GM21360 (cell line): ENCODE results near the gene POLG2.

Source experiments
- ATAC-seq: cut with Tn5 transposase; IDR thresholded peaks from one replicate; pipeline ENCODE4 v1.9.1; 2021; ENCODE audit warnings: mild to moderate bottlenecking, moderate library complexity; ENCODE audit not compliant: unreplicated experiment

Gene POLG2

DNA sequence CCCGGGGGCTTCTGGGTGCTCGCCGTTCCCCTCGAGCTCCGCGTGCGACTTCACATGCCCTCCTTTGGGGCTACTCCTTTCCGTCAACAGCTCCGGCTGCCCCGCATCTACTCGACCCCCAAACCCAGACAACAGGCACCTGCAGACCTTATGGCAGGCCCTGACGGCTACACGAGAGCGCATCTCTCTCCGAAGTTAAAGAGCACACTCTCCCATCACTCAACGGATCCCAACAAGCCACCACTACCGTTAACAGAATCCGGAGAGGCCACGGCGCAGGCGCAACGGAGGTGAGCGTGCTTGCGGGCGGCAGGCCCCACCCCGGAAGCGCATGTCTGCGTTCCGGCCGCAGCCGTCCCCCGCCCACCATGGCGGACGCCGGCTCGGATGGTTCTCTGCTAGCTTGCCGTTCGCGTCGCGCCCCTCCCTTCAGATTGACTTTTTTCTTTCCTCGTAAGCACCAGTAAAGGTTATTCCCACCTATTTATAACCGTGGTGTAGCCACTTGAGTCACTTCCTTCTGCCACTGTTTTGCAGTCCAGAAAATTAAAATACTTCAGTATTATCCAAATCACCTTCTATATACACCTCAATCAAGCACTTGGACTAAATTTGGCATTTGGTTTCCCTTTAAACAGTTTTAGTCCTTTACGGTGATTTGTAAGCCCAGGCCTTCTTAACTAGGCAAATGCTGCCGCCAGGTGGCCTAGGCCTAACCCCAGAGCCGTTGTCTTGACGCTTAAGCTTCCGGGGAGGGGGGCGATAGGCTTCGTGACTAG lies at the start of gene POLG2:
POLG2 (minus strand) TSS at position 269 of the 779 bp plus-strand sequence; CDS start at position 183, 86 bp downstream.
- ATAC-seq: peak; percentile 65

- no peak for ATAC-seq
Observed at GRCh38 chr17:64544742-64545141, 47.9 kb upstream of the POLG2 start.

DNA sequence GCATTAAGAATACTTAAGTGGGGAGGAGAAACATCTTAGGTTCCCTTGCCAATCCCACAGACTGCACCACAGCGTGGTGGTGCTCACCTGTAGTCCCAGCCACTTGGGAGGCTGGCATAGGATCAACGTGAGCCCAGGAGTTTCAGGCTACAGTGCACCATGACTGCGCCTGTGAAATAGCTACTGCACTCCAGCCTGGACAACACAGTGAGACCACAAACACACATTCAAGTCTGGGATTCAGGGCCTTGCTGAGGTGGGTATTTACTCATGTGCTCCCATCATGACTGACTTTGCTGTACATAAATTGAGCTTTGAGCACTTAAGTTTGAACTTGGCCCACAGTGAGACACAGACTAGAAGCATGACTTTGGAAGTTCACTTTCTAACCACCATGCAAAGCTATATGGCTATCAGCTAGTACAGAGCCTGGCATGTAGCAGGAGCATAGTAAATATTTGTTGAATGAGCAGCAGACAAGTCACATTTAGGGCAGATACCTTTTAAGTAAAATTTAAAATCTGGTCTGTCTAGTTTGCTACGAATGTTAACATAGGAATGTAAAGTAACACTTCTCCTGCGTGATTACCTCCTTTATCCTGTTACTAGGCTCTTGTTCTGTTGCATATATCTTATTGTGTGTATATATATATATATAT lies 43.4 kb upstream of the POLG2 start:
- no peak for ATAC-seq

- no peak for ATAC-seq
Observed at GRCh38 chr17:64538508-64539130, 41.8 kb upstream of the POLG2 start.

DNA sequence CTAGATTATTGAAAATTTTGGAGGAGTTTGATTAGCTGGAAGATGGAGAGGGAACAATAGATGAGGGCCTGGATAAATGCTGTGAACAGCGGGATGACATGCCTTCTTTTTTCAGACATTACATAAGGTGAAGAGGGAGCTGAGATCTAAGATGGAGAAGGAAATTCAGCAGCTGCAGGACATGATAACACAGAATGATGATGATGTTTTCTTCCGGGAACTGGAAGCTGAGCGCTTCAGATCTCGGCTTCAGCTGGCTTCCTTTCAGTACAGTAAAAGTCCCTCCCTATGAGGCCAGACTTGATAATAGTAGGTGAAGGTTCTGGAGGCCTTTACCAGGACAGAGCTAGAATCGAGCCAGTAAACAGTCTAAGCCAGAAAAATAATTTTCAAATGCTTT lies 40.6 kb upstream of the POLG2 start:
- no peak for ATAC-seq

- no peak for ATAC-seq
Observed at GRCh38 chr17:64536913-64537312, 40.1 kb upstream of the POLG2 start.

- ATAC-seq: no peak
Observed at GRCh38 chr17:64535357-64535756, 38.5 kb upstream of the POLG2 start.

- ATAC-seq: no peak
Observed at GRCh38 chr17:64534187-64534586, 37.3 kb upstream of the POLG2 start.

DNA sequence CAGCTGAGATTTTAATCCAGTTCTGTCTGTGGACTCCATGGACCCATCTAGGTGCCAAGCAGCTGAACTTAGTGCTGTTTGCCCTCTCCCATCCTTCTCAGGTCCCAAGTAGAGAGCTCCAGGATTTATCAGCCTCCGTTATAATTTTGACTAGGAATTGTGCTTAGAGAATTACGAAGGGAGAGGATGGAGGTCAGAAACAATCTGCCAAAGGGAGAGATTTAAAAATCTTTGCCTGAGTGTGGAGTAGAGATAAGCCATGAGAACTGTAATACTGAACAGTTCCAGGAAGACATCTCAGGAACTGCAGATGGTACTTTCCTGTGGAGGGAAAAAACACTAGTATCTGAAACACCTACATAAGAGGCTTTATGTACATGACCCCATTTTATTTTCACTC lies 36.9 kb upstream of the POLG2 start:
- no peak for ATAC-seq

DNA sequence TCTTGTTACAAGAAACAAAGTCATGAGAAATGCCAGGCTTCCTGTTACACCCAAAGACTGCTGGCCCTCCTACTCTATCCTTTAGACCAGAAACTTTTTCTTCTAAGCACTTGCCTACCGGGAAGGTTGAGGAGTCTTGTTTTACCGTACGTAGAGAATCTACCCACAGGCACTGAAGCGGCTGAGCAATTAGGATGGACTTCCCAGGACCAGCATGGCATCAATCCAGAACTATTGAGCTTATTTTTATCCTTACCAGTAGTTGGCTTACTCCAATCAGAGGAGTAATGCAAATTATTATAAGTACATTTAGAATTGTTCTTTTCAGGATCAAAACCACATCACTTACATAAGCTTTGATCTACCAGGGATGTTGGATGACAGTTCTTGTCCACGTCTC lies 35.6 kb upstream of the POLG2 start:
- ATAC-seq: no peak

GRCh38 chr17:64531955-64532371 lies 35.1 kb upstream of the POLG2 start:
- no peak for ATAC-seq

- no peak for ATAC-seq
Observed at GRCh38 chr17:64529221-64529620, 32.4 kb upstream of the POLG2 start.

GRCh38 chr17:64527914-64528313 lies 31.1 kb upstream of the POLG2 start:
- ATAC-seq: no peak

- no peak for ATAC-seq
Observed at GRCh38 chr17:64520359-64520758, 23.5 kb upstream of the POLG2 start.

GRCh38 chr17:64519601-64520000 lies 22.7 kb upstream of the POLG2 start:
- no peak for ATAC-seq

- no peak for ATAC-seq
Observed at GRCh38 chr17:64515829-64516228, 19.0 kb upstream of the POLG2 start.

- ATAC-seq: no peak
Observed at GRCh38 chr17:64515419-64515818, 18.6 kb upstream of the POLG2 start.

- ATAC-seq: no peak
Observed at GRCh38 chr17:64509179-64509578, 12.3 kb upstream of the POLG2 start.

DNA sequence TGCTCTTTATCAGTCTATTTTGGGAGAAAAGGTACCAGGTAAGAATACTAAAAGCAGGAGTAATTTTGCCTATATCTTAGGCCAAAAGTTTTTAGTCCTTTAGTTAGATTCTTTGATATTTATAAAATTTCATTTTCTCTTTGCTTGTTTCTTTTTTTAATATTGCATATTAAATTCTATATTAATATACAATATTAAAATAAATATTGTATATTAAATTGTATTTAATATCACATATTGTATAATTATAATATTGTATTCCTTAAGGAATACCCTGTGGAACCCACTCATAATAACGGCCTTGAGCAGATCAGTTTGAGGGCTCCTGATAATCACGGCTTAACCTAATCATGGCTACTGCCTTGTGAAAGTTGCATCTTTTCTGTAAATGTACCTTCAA lies 11.8 kb upstream of the POLG2 start:
- ATAC-seq: no peak

DNA sequence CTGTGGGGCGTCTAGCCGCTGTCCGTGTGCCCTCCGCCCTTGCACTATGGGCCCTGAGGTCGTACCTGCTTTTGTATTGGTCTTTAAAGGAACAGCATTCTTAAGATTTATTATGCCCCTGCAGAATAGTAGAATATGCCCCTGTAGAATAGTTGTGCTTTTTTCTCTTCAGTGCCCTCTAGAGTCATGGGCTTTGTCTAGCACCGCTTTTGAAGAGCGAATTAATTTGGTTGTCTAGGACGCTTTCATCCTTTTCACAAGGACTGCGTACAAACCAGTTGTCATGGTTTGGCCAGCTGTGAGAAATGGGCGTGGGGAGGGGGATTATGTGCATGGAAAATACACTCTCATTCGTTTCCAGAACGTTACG lies 10.5 kb upstream of the POLG2 start:
- ATAC-seq: no peak

GRCh38 chr17:64506576-64507412 lies 9.9 kb upstream of the POLG2 start, which contains the start of gene CEP95:
TSS of gene CEP95 (plus strand) at chr17:64506977. CDS start at chr17:64507098, 121 bp downstream.
- peak; percentile 42 for ATAC-seq
